ENCODE data around the gene PCSK7.

Gene PCSK7

DNA sequence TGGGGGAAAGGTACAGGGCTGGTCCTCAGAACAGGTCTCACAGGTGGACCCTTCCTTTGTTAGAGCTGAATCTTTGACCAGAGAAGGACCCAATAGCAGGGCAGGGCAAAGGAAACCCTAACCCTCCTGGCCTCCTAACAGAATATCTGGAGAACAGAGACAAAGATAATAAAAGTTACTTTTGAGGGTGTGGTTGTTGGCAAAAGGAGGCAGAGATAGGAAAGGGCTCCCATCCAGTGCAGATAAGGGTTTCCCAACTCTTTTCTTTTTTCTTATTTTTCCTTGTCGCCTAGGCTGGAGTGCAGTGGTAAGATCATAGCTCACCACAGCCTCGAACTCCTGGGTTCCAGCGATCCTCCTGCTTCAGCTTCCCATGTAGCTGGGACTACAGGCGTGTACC lies 11.9 kb downstream of the PCSK7 start:
- no peak for DNase-seq (ENCODE audit: extremely low read depth, low read depth)
- TF ChIP-seq CTCF (IDR thresholded peaks at IDR 0.05; ENCODE audit: low read depth, low read length): no peak

DNA sequence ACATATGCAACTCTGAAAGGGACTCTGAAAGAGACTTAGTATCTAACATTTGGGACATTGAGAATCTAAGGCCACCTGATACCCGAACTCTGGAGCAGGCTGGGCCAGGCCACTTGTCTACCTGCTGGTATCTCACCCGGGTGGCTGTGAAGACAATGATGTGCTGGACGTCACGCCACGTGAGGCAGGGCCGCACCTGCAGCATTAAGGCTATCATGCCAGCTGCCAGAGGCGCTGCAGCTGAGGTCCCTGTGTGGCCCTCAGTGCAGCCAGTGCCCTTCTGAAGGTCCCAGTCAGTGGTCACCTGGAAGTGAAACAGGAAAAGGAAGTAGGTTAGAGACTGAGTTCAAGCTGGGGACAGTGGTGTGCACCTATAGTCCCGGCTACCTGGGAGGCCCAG lies 12.4 kb downstream of the PCSK7 start:
- no peak for DNase-seq (ENCODE audit: extremely low read depth, low read depth)
- no peak for TF ChIP-seq CTCF (IDR thresholded peaks at IDR 0.05; ENCODE audit: low read depth, low read length)

DNA sequence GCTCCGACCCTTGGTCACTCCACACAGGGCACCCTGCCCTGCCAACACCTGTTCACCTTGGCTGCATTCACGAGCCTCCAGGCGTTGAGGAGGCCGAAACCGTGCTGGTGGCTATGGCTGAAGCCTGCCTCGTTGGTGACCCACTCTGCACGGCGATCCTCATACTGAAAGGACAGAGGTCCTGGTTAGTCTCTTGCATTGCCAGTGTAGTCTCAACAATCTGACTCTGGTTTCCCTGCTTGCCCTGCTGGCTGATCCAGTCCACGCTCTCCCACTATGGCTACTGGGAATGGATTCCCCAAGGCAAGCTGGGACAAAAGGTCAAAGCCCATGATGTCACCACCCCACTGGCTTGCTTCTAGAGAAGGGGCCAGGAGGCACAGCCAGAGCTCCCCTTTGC lies 12.9 kb downstream of the PCSK7 start:
- TF ChIP-seq CTCF (IDR thresholded peaks at IDR 0.05; ENCODE audit: low read depth, low read length): no peak

DNA sequence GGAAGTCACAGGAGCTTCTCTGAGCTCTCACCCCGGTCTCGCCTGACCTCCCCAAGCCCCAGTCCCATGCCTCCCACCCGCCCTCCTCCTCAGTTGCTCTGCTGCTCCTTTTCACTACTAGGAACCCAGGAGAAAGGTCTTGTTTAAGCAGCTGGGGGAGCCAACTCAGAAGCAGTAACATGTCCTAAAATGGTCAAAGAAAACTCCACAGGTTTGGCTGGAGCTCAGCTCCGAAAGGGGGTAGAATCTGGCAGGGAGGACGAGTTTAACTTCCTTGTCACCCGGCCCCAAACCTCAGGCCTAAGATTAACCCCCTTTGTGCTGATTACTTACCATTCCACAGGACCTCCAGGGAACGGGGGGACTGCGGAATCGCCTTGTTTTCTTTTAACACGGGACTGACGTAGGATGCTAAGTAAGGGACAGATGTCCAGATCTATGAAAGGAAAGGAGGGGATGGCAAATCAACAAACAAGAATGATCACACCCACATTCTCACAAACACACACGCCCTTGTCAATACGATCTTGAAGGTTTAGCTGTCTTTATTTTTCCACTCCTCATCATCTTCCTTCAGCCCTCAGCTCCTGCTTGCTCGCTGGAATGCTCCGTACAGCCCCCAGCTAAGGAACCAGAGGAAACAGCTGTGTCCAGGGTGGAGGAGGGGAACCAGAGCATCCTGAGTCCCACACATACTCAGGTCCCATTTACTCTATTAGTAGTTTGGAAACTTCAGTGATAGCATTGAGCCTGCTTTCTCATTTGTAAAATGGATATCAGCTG lies 13.5 kb downstream of the PCSK7 start:
- no peak for TF ChIP-seq CTCF (IDR thresholded peaks at IDR 0.05; ENCODE audit: low read depth, low read length)
- DNase-seq (ENCODE audit: extremely low read depth, low read depth): no peak

More for the DNA sequence above, 12.9 kb downstream of the PCSK7 start:
- DNase-seq (ENCODE audit: extremely low read depth, low read depth): no peak

- TF ChIP-seq CTCF (IDR thresholded peaks at IDR 0.05; ENCODE audit: low read depth, low read length): no peak
- DNase-seq (ENCODE audit: extremely low read depth, low read depth): no peak
Observed at GRCh38 chr11:117217141-117218084, 14.5 kb downstream of the PCSK7 start.

- no peak for DNase-seq (ENCODE audit: extremely low read depth, low read depth)
- TF ChIP-seq CTCF (IDR thresholded peaks at IDR 0.05; ENCODE audit: low read depth, low read length): no peak
Observed at GRCh38 chr11:117214404-117215110, 17.3 kb downstream of the PCSK7 start.
